ENCODE measurements around the gene ACSM5.
"Not testable (repeated sequence)": the region's sequence is repeated elsewhere in the genome, so short reads cannot be mapped to it uniquely, and the experiment has no call there.

The ACSM5 gene

DNA sequence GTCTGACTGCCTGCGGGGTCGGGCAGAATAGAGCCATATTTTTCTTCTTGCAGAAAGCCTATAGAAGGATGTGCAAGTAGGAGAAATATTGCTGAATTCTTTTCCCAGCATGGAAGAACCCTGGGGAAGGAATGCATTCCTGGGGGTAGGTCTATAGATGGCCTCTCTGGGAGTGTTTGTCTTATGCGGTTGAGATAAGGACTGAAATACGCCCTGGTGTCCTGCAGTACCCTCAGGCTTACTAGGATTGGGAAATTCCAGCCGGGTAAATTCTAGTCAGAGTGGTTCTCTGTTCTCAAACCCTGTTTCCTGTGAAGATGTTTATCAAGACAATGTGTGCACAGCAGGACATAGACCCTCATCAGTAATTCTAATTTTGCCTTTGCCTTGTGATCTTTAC is 44.3 kb downstream of the ACSM5 start:
- not testable (repeated sequence) for DNase-seq

DNA sequence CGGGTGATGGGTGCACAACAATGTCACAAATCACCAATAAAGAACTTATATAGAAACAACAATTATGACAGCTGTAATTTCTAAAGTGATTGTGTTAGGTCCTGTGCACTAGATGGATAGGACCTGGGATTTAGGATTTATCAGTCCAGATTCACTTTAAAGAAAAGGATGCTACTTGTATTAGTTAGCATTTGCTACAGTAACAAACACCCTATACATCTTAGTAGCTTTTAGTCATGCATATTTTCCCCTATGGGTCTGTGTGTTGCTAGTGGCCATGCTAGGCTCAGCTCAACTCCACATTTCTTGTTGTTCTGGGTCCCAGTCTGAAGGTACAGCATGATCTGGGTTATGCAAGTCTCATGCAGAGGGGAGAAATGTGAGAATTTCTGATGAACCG is 49.9 kb downstream of the ACSM5 start:
- not testable (repeated sequence) for DNase-seq

GRCh38 chr16:20460313-20460712 is 51.0 kb downstream of the ACSM5 start:
- DNase-seq = not testable (repeated sequence)

GRCh38 chr16:20468954-20469353 is 59.6 kb downstream of the ACSM5 start:
- DNase-seq = not testable (repeated sequence)

- DNase-seq = not testable (repeated sequence)
Observed at GRCh38 chr16:20469930-20470329, 60.6 kb downstream of the ACSM5 start.

- DNase-seq = not testable (repeated sequence)
Observed at GRCh38 chr16:20470732-20471131, 61.4 kb downstream of the ACSM5 start.

DNA sequence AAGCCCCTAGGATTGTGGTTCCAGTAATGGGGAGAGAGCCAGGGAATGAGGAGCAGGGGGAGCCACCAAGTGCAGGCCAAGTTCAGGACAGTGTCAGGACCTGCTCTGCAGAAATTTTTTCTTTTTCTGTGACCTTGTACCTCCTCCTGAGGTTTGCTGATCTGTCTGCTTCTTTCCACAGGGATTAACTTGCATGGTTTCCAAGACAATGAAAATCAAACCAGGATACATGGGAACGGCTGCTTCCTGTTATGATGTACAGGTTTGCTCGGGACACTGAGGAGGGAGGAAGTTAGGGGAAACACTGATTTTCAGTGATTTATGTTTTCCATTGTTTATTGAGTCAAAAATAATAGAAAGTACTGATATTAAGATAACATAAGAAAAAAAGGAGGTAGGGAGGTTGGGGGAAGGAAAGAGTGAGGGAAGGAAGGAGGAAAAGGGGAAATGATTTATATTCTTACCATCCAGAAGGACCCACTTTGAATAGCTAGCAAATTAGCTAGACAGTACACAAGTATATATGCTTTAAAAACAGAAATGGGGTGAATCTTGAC is 67.9 kb downstream of the ACSM5 start:
- DNase-seq = not testable (repeated sequence)

- not testable (repeated sequence) for DNase-seq
Observed at GRCh38 chr16:20483989-20484388, 74.7 kb downstream of the ACSM5 start.

GRCh38 chr16:20484726-20485125 is 75.4 kb downstream of the ACSM5 start:
- no peak for DNase-seq

GRCh38 chr16:20485408-20485807 is 76.1 kb downstream of the ACSM5 start:
- DNase-seq = no peak

Measured in T-helper 1 cell (primary cell).